Kidney (tissue), 14 donors: Measurements from ENCODE around the gene MFSD2A. TPM values are rescaled to one million over a fixed set of nuclear protein-coding genes. Genes with fewer than 3 reads are reported as not detected.
A peak's percentile ranks its signal among the peaks of the same experiment; 100 is the strongest.

Experiments used
- DNase-seq, 5 donors: peaks; one replicate each; pipeline ENCODE4 v3.0.0-alpha.2; 2013 to 2020
- FAIRE-seq: peaks from 2 replicates; lab custom pipeline; 2012; peaks lifted over from hg19 to GRCh38; lab: Jason Lieb, UNC
- H3K27ac ChIP-seq, 2 donors: one replicate each; pipeline ENCODE4 v1.7.0; 2013; ENCODE audit warnings: low read depth in 2 of 2, low read length in 2 of 2, inconsistent platforms in 1 of 2
- H3K27me3 ChIP-seq: one replicate; pipeline ENCODE4 v1.7.1; 2013; ENCODE audit warnings: low read length, inconsistent platforms; ENCODE audit not compliant: control insufficient read depth, insufficient read depth
- H3K36me3 ChIP-seq, 3 donors: one replicate each; pipeline versions ENCODE4 v1.7.0 to v1.7.1; 2013; ENCODE audit warnings: low read length in 3 of 3, control low read depth in 1 of 3, inconsistent platforms in 1 of 3; ENCODE audit not compliant: insufficient read depth in 3 of 3, control insufficient read depth in 2 of 3
- H3K4me1 ChIP-seq, 3 donors: one replicate each; pipeline versions ENCODE4 v1.7.0 to v1.7.1; 2013; ENCODE audit warnings: low read length in 3 of 3, inconsistent platforms in 1 of 3, low read depth in 1 of 3; ENCODE audit not compliant: control insufficient read depth in 2 of 3, insufficient read depth in 2 of 3
- H3K4me3 ChIP-seq, 3 donors: one replicate each; pipeline versions ENCODE4 v1.7.0 to v1.8.1; 2013; ENCODE audit warnings: low read length in 3 of 3, control low read depth in 1 of 3, inconsistent platforms in 1 of 3
- H3K9ac ChIP-seq, 3 donors: one replicate each; pipeline versions ENCODE4 v1.7.0 to v1.7.1; 2013; ENCODE audit warnings: low read length in 3 of 3, control low read depth in 1 of 3, inconsistent platforms in 1 of 3
- H3K9me3 ChIP-seq, 3 donors: one replicate each; pipeline versions ENCODE4 v1.7.0 to v1.7.1; 2013; ENCODE audit warnings: low read length in 3 of 3, control low read depth in 1 of 3, inconsistent platforms in 1 of 3; ENCODE audit not compliant: control insufficient read depth in 2 of 3, insufficient read depth in 1 of 3
- intact Hi-C: fragments of 100-400 bp; cut with DNase I; formaldehyde crosslinking; loops from one replicate; pipeline ENCODE4 v1.11.1; 2022
- polyA plus RNA-seq: library from polyadenylated mRNA; stranded (reverse); fragments of 350-450 nt; fragmentation: Illumina TruSeq; extraction: RNeasy Lipid Tissue Mini Kit (QIAGEN cat#74804); gene quantifications from one replicate; pipeline ENCODE4 v1.2.3, GENCODE V29; 2014; ENCODE audit warnings: low read depth, low replicate concordance; ENCODE audit not compliant: insufficient read depth
- total RNA-seq: library from RNA; stranded (reverse); fragmentation: NEBNext Ultra II Directional; extraction: Animal tissue kit (Norgen Biotek cat#: 25700); gene quantifications from one replicate; pipeline ENCODE4 v1.2.1, GENCODE V29; 2021
- TF ChIP-seq, protein P1 (sequence below): IDR thresholded peaks from 3 replicates; pipeline ENCODE4 v1.5.1; 2012; ENCODE audit warnings: mild to moderate bottlenecking, moderate library complexity, borderline replicate concordance; ENCODE audit not compliant: insufficient read depth; ENCODE audit errors: extremely low read depth
- donor health status: control.
- donor health status: control.
- donor health status: control.
- donor health status: control.
- donor health status: control.
- donor health status: DM: yes; HTN: yes; CAD: no.
- donor health status: Normal renal cell carcinoma (clear cell type).

The MFSD2A gene
- total and polyA plus RNA-seq, 2 donors from 2014 or later = 10.0 to 10.5 TPM

DNA sequence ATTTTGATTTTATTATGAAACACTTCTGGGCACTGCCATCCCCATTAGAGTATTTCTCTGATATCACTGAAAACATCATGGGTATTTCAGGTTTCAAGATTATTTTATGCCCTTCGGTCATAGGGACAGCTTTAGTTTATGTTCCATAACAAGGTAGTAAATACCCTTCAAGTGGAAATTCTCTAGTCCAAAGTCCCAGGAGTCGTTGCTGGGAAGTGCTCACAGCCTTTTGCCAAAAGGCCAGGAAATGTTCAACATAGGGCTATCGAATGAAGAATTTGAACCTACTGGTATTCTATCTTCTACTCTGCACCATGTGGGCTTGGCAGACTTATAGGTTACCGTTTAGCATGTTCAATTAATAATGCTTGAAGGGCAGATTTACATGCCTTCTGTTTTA lies 7.7 kb upstream of the MFSD2A start:
- no peak overlapping the region for H3K9ac ChIP-seq
- H3K36me3 ChIP-seq = no peaks in the 10 kb centered on the region
- intact Hi-C loops = no loop called here
- FAIRE-seq = no peak
- TF ChIP-seq, protein P1, sequence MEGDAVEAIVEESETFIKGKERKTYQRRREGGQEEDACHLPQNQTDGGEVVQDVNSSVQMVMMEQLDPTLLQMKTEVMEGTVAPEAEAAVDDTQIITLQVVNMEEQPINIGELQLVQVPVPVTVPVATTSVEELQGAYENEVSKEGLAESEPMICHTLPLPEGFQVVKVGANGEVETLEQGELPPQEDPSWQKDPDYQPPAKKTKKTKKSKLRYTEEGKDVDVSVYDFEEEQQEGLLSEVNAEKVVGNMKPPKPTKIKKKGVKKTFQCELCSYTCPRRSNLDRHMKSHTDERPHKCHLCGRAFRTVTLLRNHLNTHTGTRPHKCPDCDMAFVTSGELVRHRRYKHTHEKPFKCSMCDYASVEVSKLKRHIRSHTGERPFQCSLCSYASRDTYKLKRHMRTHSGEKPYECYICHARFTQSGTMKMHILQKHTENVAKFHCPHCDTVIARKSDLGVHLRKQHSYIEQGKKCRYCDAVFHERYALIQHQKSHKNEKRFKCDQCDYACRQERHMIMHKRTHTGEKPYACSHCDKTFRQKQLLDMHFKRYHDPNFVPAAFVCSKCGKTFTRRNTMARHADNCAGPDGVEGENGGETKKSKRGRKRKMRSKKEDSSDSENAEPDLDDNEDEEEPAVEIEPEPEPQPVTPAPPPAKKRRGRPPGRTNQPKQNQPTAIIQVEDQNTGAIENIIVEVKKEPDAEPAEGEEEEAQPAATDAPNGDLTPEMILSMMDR = no peak
- no peaks in the 10 kb centered on the region for H3K4me1 ChIP-seq
- H3K9me3 ChIP-seq = no peaks in the 10 kb centered on the region
- no peak overlapping the region for H3K4me3 ChIP-seq
- no peaks in the 10 kb centered on the region for H3K27me3 ChIP-seq
- H3K27ac ChIP-seq = no peak overlapping the region
- DNase-seq = peak in 1 of 5 donors; percentile 23

DNA sequence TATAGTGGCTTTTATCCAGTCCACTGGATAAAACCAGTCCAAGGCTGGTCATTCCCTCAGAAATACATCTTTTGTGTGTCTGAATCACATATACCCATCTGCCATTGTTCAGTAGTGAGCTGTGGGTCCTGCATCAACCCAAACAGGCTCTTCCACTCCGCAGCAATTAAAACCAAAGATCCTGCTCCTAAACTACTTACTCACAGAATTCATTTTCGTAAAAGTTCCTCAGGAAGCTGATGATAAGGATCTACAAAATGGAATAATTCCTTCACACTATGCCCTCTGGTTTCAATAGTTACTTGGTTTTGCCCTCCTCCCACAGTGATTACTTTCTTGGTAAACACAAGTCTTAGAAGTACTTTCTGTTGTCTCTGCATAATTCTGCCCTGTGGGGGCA lies 5.1 kb upstream of the MFSD2A start:
- FAIRE-seq = no peak
- DNase-seq = peak in 1 of 5 donors; percentile 45
- Histone ChIP-seq H3K27ac (no peak overlapping the region), H3K4me3 (no peak overlapping the region), H3K27me3 (no peaks in the 10 kb centered on the region), H3K36me3 (no peaks in the 10 kb centered on the region), H3K9me3 (no peaks in the 10 kb centered on the region), H3K9ac (no peak overlapping the region), H3K4me1 (no peaks in the 10 kb centered on the region)
- intact Hi-C loops = no loop called here
- TF ChIP-seq, protein P1 = no peak

DNA sequence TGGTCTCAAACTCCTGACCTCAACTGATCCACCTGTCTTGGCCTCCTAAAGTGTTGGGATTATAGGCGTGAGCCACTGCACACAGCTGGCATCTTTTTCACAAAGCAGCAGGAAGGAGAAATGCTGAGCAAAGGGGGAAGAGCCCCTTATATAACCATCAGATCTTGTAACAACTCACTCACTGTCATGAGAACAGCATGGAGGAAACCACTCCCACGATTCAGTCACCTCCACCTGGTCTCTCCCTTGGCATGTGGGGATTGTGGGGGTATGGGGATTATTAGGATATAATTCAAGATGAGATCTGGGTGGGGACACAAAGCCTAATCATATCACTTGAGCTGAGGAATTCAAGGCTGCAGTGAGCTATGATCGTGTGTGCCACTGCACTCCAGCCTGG lies 3.0 kb upstream of the MFSD2A start:
- peaks cover 2% of the 10 kb centered on the region for H3K27me3 ChIP-seq
- FAIRE-seq = no peak
- no peak overlapping the region for H3K27ac ChIP-seq

More for the DNA sequence above, 3.0 kb upstream of the MFSD2A start:
- H3K36me3 ChIP-seq = no peaks in the 10 kb centered on the region
- TF ChIP-seq, protein P1 = no peak
- no peak overlapping the region for H3K9ac ChIP-seq
- intact Hi-C loops = no loop called here
- no peaks in the 10 kb centered on the region for H3K9me3 ChIP-seq
- no peak overlapping the region for H3K4me3 ChIP-seq
- peaks cover 0 to 12% (median 12%) of the 10 kb centered on the region in 3 donors for H3K4me1 ChIP-seq
- no peak for DNase-seq
